Esophagus muscularis mucosa (tissue), 4 donors: ENCODE data around the gene UVSSA. TPM values are rescaled to one million over a fixed set of nuclear protein-coding genes. Genes with fewer than 3 reads are reported as not detected.
"Not testable (repeated sequence)": the region's sequence is repeated elsewhere in the genome, so short reads cannot be mapped to it uniquely, and the experiment has no call there.

Source experiments
- DNase-seq: peaks from one replicate; pipeline ENCODE4 v3.0.0-alpha.2; 2017; ENCODE audit errors: extremely low spot score
- H3K27ac ChIP-seq, 4 donors: fragments of 200-600 bp; sonication (generic); replicated peaks in 1 of 4; 1 replicate in 3 of 4; 2 replicates in 1 of 4; pipeline ENCODE4 v1.5.1; 2016 to 2019; ENCODE audit warnings: mild to moderate bottlenecking in 1 of 4
- H3K27me3 ChIP-seq, 4 donors: fragments of 200-600 bp; sonication (generic); one replicate each; pipeline versions ENCODE4 v1.5.1 to v1.6.0; 2016 to 2019
- H3K36me3 ChIP-seq, 4 donors: fragments of 200-600 bp; sonication (generic); one replicate each; pipeline ENCODE4 v1.5.1; 2016 to 2019
- H3K4me1 ChIP-seq, 4 donors: fragments of 200-600 bp; sonication (generic); one replicate each; pipeline ENCODE4 v1.5.1; 2016 to 2019
- H3K4me3 ChIP-seq, 4 donors: fragments of 200-600 bp; sonication (generic); 1 replicate in 2 of 4; 2 replicates in 2 of 4; pipeline ENCODE4 v1.5.1; 2016 to 2019; ENCODE audit warnings: mild to moderate bottlenecking in 4 of 4, moderate library complexity in 1 of 4
- H3K9me3 ChIP-seq, 4 donors: fragments of 200-600 bp; sonication (generic); 1 replicate in 3 of 4; 2 replicates in 1 of 4; pipeline ENCODE4 v1.5.1; 2016 to 2019
- EP300 ChIP-seq: sonication (generic); formaldehyde crosslinking; IDR thresholded peaks from one replicate; pipeline ENCODE4 v1.6.1; 2017; ENCODE audit warnings: antibody characterized with exemption
- POLR2A ChIP-seq: fragments of 450-650 bp; IDR thresholded peaks from one replicate; pipeline ENCODE4 v1.6.1; 2017; ENCODE audit warnings: antibody characterized with exemption, moderate library complexity, mild to moderate bottlenecking, low read depth
- POLR2AphosphoS5 ChIP-seq, 2 donors: sonication (generic); formaldehyde crosslinking; IDR thresholded peaks; one replicate each; pipeline ENCODE4 v1.6.1; 2017; ENCODE audit warnings: antibody characterized with exemption in 2 of 2
- WGBS: methylation state at CpG from one replicate; pipeline ENCODE4 v1.1.5; 2018; 5-methylcytosine and 5-hydroxymethylcytosine counted together
- intact Hi-C: fragments of 100-400 bp; cut with DNase I; formaldehyde crosslinking; loops from one replicate; pipeline ENCODE4 v1.15.1; 2023
- total RNA-seq, 4 donors: library from RNA; depleted of rRNA; stranded (reverse); fragments of >200 nt; gene quantifications; one replicate each; pipeline versions ENCODE4 v1.1.0 to v1.2.1, GENCODE V29; 2016
- TF ChIP-seq, protein P1 (sequence below), 3 experiments: fragments of 200-600 bp in 2 of 3; fragments of 450-650 bp in 1 of 3; sonication (generic) in 2 of 3; IDR thresholded peaks; one replicate each; pipeline ENCODE4 v1.5.1; 2017 to 2019; ENCODE audit warnings: antibody characterized with exemption in 3 of 3, mild to moderate bottlenecking in 2 of 3, moderate library complexity in 1 of 3

The UVSSA gene
- total RNA-seq, 4 donors from 2014 or later, result 8.9 to 16.5 (median 13.1) TPM

DNA sequence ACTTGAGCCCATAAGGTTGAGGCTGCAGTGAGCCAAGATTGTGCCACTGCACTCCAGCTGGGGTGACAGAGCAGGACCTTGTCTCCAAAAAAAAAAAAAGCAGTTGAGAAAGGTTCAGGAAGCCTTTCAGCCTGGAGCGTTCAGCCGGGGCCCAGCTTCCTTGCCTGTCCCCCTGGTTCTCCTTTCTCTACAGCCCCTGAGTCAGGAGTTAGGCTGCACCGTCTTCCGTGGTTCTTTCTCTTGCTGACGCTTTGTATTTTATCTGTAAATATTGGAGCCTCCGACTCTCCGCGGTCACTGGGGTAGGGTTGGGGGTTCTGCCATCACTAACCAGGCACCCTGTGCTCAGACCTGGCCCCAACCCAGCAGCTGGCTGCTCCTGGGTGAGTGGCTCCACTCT is 13.8 kb upstream of the UVSSA start:
- Histone ChIP-seq H3K27ac (no peak overlapping the region), H3K9me3 (no peaks in the 10 kb centered on the region), H3K27me3 (no peaks in the 10 kb centered on the region), H3K4me3 (no peak overlapping the region), H3K4me1 (peaks cover 0 to 17% (median 3%) of the 10 kb centered on the region in 4 donors), H3K36me3 (peaks cover 27 to 85% (median 83%) of the 10 kb centered on the region in 4 donors)
- 89% methylated on average over 8 of the region's 8 CpGs for WGBS
- DNase-seq, result no peak
- TF ChIP-seq POLR2A (no peak), POLR2AphosphoS5 (IDR thresholded peaks at IDR 0.05) (no peak), EP300 (no peak)
- TF ChIP-seq, protein P1, sequence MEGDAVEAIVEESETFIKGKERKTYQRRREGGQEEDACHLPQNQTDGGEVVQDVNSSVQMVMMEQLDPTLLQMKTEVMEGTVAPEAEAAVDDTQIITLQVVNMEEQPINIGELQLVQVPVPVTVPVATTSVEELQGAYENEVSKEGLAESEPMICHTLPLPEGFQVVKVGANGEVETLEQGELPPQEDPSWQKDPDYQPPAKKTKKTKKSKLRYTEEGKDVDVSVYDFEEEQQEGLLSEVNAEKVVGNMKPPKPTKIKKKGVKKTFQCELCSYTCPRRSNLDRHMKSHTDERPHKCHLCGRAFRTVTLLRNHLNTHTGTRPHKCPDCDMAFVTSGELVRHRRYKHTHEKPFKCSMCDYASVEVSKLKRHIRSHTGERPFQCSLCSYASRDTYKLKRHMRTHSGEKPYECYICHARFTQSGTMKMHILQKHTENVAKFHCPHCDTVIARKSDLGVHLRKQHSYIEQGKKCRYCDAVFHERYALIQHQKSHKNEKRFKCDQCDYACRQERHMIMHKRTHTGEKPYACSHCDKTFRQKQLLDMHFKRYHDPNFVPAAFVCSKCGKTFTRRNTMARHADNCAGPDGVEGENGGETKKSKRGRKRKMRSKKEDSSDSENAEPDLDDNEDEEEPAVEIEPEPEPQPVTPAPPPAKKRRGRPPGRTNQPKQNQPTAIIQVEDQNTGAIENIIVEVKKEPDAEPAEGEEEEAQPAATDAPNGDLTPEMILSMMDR (IDR thresholded peaks at IDR 0.05), result no peak
- intact Hi-C loops, result no loop called here

- intact Hi-C loops, H3K27me3 ChIP-seq, H3K9me3 ChIP-seq, DNase-seq, H3K27ac ChIP-seq, H3K4me3 ChIP-seq: not testable (repeated sequence)
- Histone ChIP-seq H3K4me1 (peaks cover 0 to 17% (median 3%) of the 10 kb centered on the region in 4 donors), H3K36me3 (peaks cover 27 to 85% (median 83%) of the 10 kb centered on the region in 4 donors)
- 71% methylated on average over 4 of the region's 12 CpGs for WGBS
Measured at GRCh38 chr4:1333851-1334578, 13.0 kb upstream of the UVSSA start.

GRCh38 chr4:1334579-1334895 is 12.5 kb upstream of the UVSSA start:
- H3K36me3 ChIP-seq, result peaks cover 29 to 85% (median 83%) of the 10 kb centered on the region in 4 donors
- H3K4me1 ChIP-seq, result peaks cover 0 to 12% (median 2%) of the 10 kb centered on the region in 4 donors
- no peak for DNase-seq
- WGBS, result 88% methylated on average over 6 of the region's 6 CpGs
- no peaks in the 10 kb centered on the region for H3K27me3 ChIP-seq
- no peaks in the 10 kb centered on the region for H3K9me3 ChIP-seq
- intact Hi-C loops, result no loop called here
- TF ChIP-seq POLR2A (no peak), EP300 (no peak), POLR2AphosphoS5 (IDR thresholded peaks at IDR 0.05) (no peak)
- TF ChIP-seq, protein P1 (IDR thresholded peaks at IDR 0.05), result no peak
- no peak overlapping the region for H3K4me3 ChIP-seq
- no peak overlapping the region for H3K27ac ChIP-seq

DNA sequence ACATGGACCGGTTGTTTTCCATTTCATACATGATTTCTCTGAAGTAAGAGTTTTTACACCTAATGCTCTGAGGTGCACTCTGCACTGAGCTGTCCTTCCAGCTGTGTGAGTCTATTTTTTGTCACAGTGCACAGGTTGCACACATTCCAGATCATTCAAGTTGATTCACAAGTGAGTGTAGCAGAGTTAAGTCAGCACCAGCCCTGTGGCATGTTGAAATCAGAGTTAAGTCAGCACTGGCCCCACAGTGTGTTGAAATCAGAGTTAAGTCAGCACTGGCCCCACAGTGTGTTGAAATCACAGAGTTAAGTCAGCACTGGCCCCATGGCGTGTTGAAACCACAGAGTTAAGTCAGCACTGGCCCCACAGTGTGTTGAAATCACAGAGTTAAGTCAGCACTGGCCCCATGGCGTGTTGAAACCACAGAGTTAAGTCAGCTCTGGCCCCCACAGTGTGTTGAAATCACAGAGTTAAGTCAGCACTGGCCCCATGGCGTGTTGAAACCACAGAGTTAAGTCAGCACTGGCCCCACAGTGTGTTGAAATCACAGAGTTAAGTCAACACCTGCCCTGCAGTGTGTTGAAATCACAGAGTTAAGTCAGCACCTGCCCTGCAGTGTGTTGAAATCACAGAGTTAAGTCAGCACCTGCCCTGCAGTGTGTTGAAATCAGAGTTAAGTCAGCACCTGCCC is 11.7 kb upstream of the UVSSA start:
- H3K4me3 ChIP-seq, DNase-seq, H3K27me3 ChIP-seq, H3K9me3 ChIP-seq, intact Hi-C loops, H3K4me1 ChIP-seq: not testable (repeated sequence)
- peaks cover 37 to 87% (median 85%) of the 10 kb centered on the region in 4 donors for H3K36me3 ChIP-seq
- H3K27ac ChIP-seq, result peak overlapping the region in 1 of 4 donors; percentile 13
- WGBS, result 73% methylated on average over 4 of the region's 4 CpGs

DNA sequence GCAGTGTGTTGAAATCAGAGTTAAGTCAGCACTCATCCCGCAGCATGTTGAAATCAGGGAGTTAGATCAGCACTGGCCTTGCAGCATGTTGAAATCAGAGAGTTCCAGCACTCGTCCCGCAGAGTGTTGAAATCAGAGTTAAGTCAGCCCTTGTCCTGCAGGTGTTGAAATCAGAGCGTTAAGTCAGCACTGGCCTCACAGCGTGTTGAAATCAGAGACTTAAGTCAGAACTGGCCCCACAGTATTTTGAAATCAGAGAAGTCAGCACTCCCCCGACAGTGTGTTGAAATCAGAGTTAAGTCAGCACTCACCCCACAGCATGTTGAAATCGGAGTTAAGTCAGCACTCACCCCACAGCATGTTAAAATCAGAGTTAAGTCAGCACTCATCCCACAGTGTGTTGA is 10.9 kb upstream of the UVSSA start:
- 92% methylated on average over 6 of the region's 7 CpGs for WGBS
- Histone ChIP-seq H3K4me1 (peaks cover 0 to 6% (median 0%) of the 10 kb centered on the region in 4 donors), H3K9me3 (no peaks in the 10 kb centered on the region), H3K27me3 (no peaks in the 10 kb centered on the region), H3K4me3 (no peak overlapping the region), H3K36me3 (peaks cover 44 to 89% (median 87%) of the 10 kb centered on the region in 4 donors), H3K27ac (no peak overlapping the region)
- intact Hi-C loops, result no loop called here
- no peak for TF ChIP-seq POLR2AphosphoS5 (IDR thresholded peaks at IDR 0.05)
- TF ChIP-seq, protein P1 (IDR thresholded peaks at IDR 0.05), result no peak
- TF ChIP-seq POLR2A, result no peak
- no peak for TF ChIP-seq EP300
- no peak for DNase-seq
